ENCODE data around the gene IGSF23. TPM values are rescaled to one million over a fixed set of nuclear protein-coding genes. Genes with fewer than 3 reads are reported as not detected.
"Not testable (repeated sequence)": the region's sequence is repeated elsewhere in the genome, so short reads cannot be mapped to it uniquely, and the experiment has no call there.

Gene IGSF23
- total RNA-seq, 6 experiments from 2014 or later = 4.4 to 15.2 (median 9.0) TPM

DNA sequence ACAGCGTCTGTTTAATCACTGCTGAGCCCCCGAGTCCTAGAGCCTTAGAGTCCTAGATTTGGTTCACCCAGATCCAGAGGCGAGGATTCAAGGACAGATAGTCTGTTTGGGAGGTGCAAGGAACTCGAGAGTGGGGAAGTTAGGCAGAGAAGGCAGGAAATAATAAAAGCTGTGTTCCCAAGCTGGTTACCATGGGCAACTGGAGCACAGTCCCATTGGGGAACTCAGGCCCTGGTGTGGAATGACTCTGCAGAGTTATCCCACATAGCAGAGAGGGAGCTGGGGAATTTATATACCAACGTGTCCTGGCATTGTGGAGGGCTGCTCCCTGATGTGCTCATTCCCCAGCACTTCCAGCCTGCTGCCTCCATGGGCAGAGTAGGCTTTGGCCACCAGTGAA is 9.7 kb downstream of the IGSF23 start:
- WGBS (ENCODE audit: insufficient coverage, low coverage, low lambda C conversion rate, missing lambda C conversion rate) = 69% methylated on average over 5 of the region's 5 CpGs
- no peaks in the 10 kb centered on the region for H3K9me3 ChIP-seq
- peaks cover 0 to 35% (median 11%) of the 10 kb centered on the region in 4 donors for H3K4me1 ChIP-seq
- ATAC-seq (peak; percentile 3 to 42 (median 29)), DNase-seq (no peak)
- peaks cover 0 to 5% (median 0%) of the 10 kb centered on the region in 4 donors for H3K36me3 ChIP-seq
- no peaks in the 10 kb centered on the region for H3K27me3 ChIP-seq
- TF ChIP-seq, protein P1, sequence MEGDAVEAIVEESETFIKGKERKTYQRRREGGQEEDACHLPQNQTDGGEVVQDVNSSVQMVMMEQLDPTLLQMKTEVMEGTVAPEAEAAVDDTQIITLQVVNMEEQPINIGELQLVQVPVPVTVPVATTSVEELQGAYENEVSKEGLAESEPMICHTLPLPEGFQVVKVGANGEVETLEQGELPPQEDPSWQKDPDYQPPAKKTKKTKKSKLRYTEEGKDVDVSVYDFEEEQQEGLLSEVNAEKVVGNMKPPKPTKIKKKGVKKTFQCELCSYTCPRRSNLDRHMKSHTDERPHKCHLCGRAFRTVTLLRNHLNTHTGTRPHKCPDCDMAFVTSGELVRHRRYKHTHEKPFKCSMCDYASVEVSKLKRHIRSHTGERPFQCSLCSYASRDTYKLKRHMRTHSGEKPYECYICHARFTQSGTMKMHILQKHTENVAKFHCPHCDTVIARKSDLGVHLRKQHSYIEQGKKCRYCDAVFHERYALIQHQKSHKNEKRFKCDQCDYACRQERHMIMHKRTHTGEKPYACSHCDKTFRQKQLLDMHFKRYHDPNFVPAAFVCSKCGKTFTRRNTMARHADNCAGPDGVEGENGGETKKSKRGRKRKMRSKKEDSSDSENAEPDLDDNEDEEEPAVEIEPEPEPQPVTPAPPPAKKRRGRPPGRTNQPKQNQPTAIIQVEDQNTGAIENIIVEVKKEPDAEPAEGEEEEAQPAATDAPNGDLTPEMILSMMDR (IDR thresholded peaks at IDR 0.05) = no peak
- TF ChIP-seq POLR2A (IDR thresholded peaks at IDR 0.05) = no peak
- peak overlapping the region in 1 of 3 donors; percentile 22 for H3K27ac ChIP-seq
- H3K4me3 ChIP-seq = no peak overlapping the region
- intact Hi-C loops (cut with DNase I) = no loop called here

DNA sequence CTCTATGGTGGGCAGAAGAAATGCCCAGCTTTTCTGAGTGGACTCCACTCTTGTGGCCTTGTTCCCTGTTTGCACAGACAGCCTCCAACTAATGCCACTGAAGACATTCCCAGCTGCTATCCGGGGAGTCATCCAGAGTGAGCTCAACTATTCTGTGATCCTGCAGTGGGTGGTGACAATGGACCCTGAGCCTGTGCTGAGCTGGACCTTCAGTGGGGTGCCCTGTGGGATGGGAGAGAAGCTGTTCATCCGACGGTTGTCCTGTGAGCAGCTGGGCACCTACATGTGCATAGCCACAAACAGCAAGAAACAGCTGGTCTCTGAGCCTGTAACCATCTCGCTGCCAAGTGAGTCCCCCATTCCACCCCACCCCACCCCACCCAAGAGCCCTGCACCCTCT is 10.3 kb downstream of the IGSF23 start:
- Histone ChIP-seq H3K9me3 (no peaks in the 10 kb centered on the region), H3K4me1 (peaks cover 0 to 32% (median 11%) of the 10 kb centered on the region in 4 donors), H3K4me3 (no peak overlapping the region), H3K27me3 (no peaks in the 10 kb centered on the region), H3K36me3 (peaks cover 0 to 10% (median 0%) of the 10 kb centered on the region in 4 donors), H3K27ac (no peak overlapping the region)
- 100% methylated on average over 1 of the region's 4 CpGs for WGBS (ENCODE audit: insufficient coverage, low coverage, low lambda C conversion rate, missing lambda C conversion rate)
- DNase-seq (no peak), ATAC-seq (no peak)
- intact Hi-C loops (cut with DNase I) = no loop called here
- no peak for TF ChIP-seq POLR2A (IDR thresholded peaks at IDR 0.05)
- TF ChIP-seq, protein P1 (IDR thresholded peaks at IDR 0.05) = no peak

DNA sequence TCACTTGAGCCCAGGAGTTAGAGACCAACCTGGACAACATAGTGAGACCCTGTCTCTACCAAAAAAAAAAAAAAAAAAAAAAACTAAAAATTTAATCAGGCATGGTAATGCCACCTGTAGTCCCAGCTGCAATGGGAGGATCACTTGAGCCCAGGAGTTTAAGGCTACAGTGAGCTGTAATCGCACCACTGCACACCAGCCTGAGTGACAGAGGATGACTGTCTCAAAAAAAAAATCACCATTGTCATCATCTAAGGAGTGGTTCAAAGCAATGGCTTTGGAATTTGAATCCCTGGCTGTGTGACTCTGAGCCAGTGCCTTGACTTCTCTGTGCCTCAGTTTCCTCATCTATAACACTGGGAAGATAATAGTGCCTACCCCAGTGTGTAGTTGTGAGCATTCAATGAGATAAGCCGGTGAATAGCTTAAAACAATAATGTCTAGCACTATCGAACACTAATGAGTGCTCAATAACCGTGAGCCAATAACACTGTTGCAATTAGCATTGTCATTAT is 11.5 kb downstream of the IGSF23 start:
- H3K27ac ChIP-seq = peak overlapping the region in 1 of 3 donors; percentile 46
- WGBS (ENCODE audit: insufficient coverage, low coverage, low lambda C conversion rate, missing lambda C conversion rate) = 86% methylated on average over 4 of the region's 4 CpGs
- ATAC-seq = no peak

DNA sequence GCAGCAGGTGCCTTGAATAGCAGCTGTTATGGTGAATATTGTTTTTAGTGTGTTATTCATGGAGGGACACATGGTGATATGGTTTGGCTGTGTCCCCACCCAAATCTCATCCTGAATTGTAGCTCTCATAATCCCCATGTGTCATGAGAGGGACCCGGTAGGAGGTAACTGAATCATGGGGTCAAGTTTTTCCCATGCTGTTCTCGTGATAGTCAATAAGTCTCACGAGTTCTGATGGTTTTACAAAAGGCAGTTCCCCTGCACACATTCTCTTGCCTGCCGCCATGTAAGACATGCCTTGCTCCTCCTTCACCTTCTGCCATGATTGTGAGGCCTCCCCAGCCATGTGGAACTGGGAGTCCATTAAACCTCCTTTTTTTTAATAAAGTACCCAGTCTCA is 12.3 kb downstream of the IGSF23 start:
- ATAC-seq; H3K4me3 ChIP-seq; H3K9me3 ChIP-seq; H3K27me3 ChIP-seq; DNase-seq; intact Hi-C loops (cut with DNase I): not testable (repeated sequence)
- Histone ChIP-seq H3K4me1 (peaks cover 0 to 31% (median 11%) of the 10 kb centered on the region in 4 donors), H3K36me3 (peaks cover 0 to 12% (median 0%) of the 10 kb centered on the region in 4 donors), H3K27ac (peak overlapping the region; percentile 29 to 46 (median 38))
- 75% methylated on average over 4 of the region's 4 CpGs for WGBS (ENCODE audit: insufficient coverage, low coverage, low lambda C conversion rate, missing lambda C conversion rate)

More for the DNA sequence above, 11.5 kb downstream of the IGSF23 start:
- intact Hi-C loops (cut with DNase I) = no loop called here
- no peak for DNase-seq
- Histone ChIP-seq H3K36me3 (peaks cover 0 to 12% (median 0%) of the 10 kb centered on the region in 4 donors), H3K4me3 (no peak overlapping the region), H3K4me1 (peaks cover 0 to 31% (median 11%) of the 10 kb centered on the region in 4 donors), H3K9me3 (no peaks in the 10 kb centered on the region), H3K27me3 (no peaks in the 10 kb centered on the region)
- no peak for TF ChIP-seq POLR2A (IDR thresholded peaks at IDR 0.05)
- TF ChIP-seq, protein P1 (IDR thresholded peaks at IDR 0.05) = no peak

DNA sequence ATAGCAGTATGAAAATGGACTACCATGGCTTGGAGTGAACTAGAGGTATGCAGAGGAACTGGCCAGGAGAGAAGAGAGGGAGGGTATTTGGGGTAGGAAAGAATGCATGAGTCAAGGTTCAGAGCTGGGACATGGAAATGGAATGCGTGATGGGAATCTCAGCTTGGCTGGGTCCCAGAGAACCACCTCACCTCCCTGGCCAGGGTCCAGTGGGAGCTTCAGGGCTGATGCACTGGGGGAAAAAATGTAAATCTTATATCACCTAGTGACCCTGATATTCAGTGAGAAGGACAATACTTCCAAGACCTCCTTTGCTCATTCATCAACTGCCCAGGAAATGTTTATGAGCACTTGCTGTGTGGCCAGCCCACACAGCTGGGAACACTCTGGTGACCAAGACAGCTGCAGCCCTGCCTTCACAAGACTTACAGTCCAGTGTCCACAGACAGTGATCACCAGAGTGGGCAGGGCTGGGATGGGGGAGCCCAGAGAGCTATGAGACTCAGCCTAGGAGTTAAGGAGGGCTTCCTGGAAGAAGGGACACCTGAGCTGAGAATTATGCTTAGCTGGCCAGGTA is 12.8 kb downstream of the IGSF23 start:
- Histone ChIP-seq H3K9me3 (no peaks in the 10 kb centered on the region), H3K27ac (peak overlapping the region; percentile 33 to 59 (median 46)), H3K4me1 (peaks cover 0 to 29% (median 10%) of the 10 kb centered on the region in 4 donors), H3K27me3 (no peaks in the 10 kb centered on the region), H3K4me3 (no peak overlapping the region), H3K36me3 (peaks cover 0 to 12% (median 0%) of the 10 kb centered on the region in 4 donors)
- DNase-seq (peak in 1 of 3 donors; percentile 75), ATAC-seq (peak; percentile 59 to 86 (median 76))
- TF ChIP-seq, protein P1 (IDR thresholded peaks at IDR 0.05) = no peak
- TF ChIP-seq POLR2A (IDR thresholded peaks at IDR 0.05) = no peak
- intact Hi-C loops (cut with DNase I) = no loop called here
- WGBS (ENCODE audit: insufficient coverage, low coverage, low lambda C conversion rate, missing lambda C conversion rate) = 17% methylated on average over 1 of the region's 1 CpG
